ENCODE data around the gene PRICKLE2. TPM values are rescaled to one million over a fixed set of nuclear protein-coding genes. Genes with fewer than 3 reads are reported as not detected.

Gene PRICKLE2
- total and polyA plus RNA-seq, 4 donors = 0.89 to 8.0 (median 3.2) TPM

- no peak for DNase-seq (ENCODE audit: low spot score)
- H3K9me3 ChIP-seq (ENCODE audit: control insufficient read depth in 4 of 4, low read length in 3 of 4) = no peaks in the 10 kb centered on the region
- H3K27me3 ChIP-seq (ENCODE audit: control insufficient read depth in 4 of 4, insufficient read depth in 4 of 4, low read length in 3 of 4) = no peaks in the 10 kb centered on the region
- H3K4me1 ChIP-seq (ENCODE audit: control insufficient read depth in 4 of 4, insufficient read depth in 4 of 4, low read length in 3 of 4) = no peaks in the 10 kb centered on the region
- TF ChIP-seq RAD21 (IDR thresholded peaks at IDR 0.05) (no peak), JUND (IDR thresholded peaks at IDR 0.05) (no peak), GABPA (IDR thresholded peaks at IDR 0.05 in 1 of 2, conservative IDR thresholded peaks at IDR 0.05 in 1 of 2) (no peak), YY1 (IDR thresholded peaks at IDR 0.05) (no peak), HNF4A (conservative IDR thresholded peaks at IDR 0.05) (no peak), RXRA (IDR thresholded peaks at IDR 0.05) (no peak), SP1 (IDR thresholded peaks at IDR 0.05) (no peak), FOXA1 (IDR thresholded peaks at IDR 0.05) (no peak), CTCF (IDR thresholded peaks at IDR 0.05; ENCODE audit: low read depth, low read length, missing input control) (no peak)
- H3K27ac ChIP-seq (ENCODE audit: low read depth in 1 of 2, low read length in 2 of 2) = no peak overlapping the region
- 93% methylated on average over 5 of the region's 5 CpGs for WGBS
- H3K4me3 ChIP-seq (ENCODE audit: low read depth in 1 of 3, low read length in 3 of 3) = no peak overlapping the region
- no peaks in the 10 kb centered on the region for H3K36me3 ChIP-seq (ENCODE audit: control insufficient read depth in 4 of 4, insufficient read depth in 3 of 4, low read depth in 1 of 4, low read length in 3 of 4)
- no peak overlapping the region for H3K9ac ChIP-seq (ENCODE audit: low read depth in 1 of 2, low read length in 2 of 2)
These were observed 9.3 kb upstream of the PRICKLE2 start for GRCh38 chr3:64234571-64234970.

- H3K4me1 ChIP-seq (ENCODE audit: control insufficient read depth in 4 of 4, insufficient read depth in 4 of 4, low read length in 3 of 4) = no peaks in the 10 kb centered on the region
- no peaks in the 10 kb centered on the region for H3K9me3 ChIP-seq (ENCODE audit: control insufficient read depth in 4 of 4, low read length in 3 of 4)
- H3K36me3 ChIP-seq (ENCODE audit: control insufficient read depth in 4 of 4, insufficient read depth in 3 of 4, low read depth in 1 of 4, low read length in 3 of 4) = no peaks in the 10 kb centered on the region
- H3K27ac ChIP-seq (ENCODE audit: low read depth in 1 of 2, low read length in 2 of 2) = no peak overlapping the region
- H3K4me3 ChIP-seq (ENCODE audit: low read depth in 1 of 3, low read length in 3 of 3) = no peak overlapping the region
- 88% methylated on average over 4 of the region's 4 CpGs for WGBS
- no peak for DNase-seq (ENCODE audit: low spot score)
- TF ChIP-seq HNF4G (IDR thresholded peaks at IDR 0.05) (no peak), ATF3 (IDR thresholded peaks at IDR 0.05) (no peak), RAD21 (IDR thresholded peaks at IDR 0.05) (no peak), ZBTB33 (IDR thresholded peaks at IDR 0.05) (no peak), CTCF (IDR thresholded peaks at IDR 0.05; ENCODE audit: low read depth, low read length, missing input control) (no peak), GABPA (IDR thresholded peaks at IDR 0.05 in 1 of 2, conservative IDR thresholded peaks at IDR 0.05 in 1 of 2) (no peak), HNF4A (conservative IDR thresholded peaks at IDR 0.05) (no peak), EGR1 (IDR thresholded peaks at IDR 0.05; ENCODE audit: low read depth in 2 of 2) (no peak), SP1 (IDR thresholded peaks at IDR 0.05) (no peak), YY1 (IDR thresholded peaks at IDR 0.05) (no peak), FOXA1 (IDR thresholded peaks at IDR 0.05) (no peak), FOXA2 (IDR thresholded peaks at IDR 0.05) (no peak), REST (IDR thresholded peaks at IDR 0.05) (no peak), JUND (IDR thresholded peaks at IDR 0.05) (no peak), RXRA (IDR thresholded peaks at IDR 0.05) (no peak), MAX (IDR thresholded peaks at IDR 0.05) (no peak)
- H3K27me3 ChIP-seq (ENCODE audit: control insufficient read depth in 4 of 4, insufficient read depth in 4 of 4, low read length in 3 of 4) = no peaks in the 10 kb centered on the region
- H3K9ac ChIP-seq (ENCODE audit: low read depth in 1 of 2, low read length in 2 of 2) = no peak overlapping the region
These were observed 7.6 kb upstream of the PRICKLE2 start for GRCh38 chr3:64232821-64233220.

Measured in liver (tissue), 9 donors.